WTC11 (cell line): ENCODE measurements around the gene KIRREL3.

Experiments used
- CBFB ChIP-seq: sonication (generic); formaldehyde crosslinking; IDR thresholded peaks from 2 replicates; pipeline ENCODE4 v1.8.1; 2022; ENCODE audit warnings: mild to moderate bottlenecking, low read depth, missing genetic modification reagents
- NR2C2 ChIP-seq: sonication (generic); formaldehyde crosslinking; IDR thresholded peaks from 2 replicates; pipeline ENCODE4 v1.8.0; 2022; ENCODE audit warnings: mild to moderate bottlenecking, missing genetic modification reagents
- SMAD4 ChIP-seq: sonication (generic); formaldehyde crosslinking; IDR thresholded peaks from 2 replicates; pipeline ENCODE4 v1.8.0; 2022; ENCODE audit warnings: mild to moderate bottlenecking, missing genetic modification reagents
- TF ChIP-seq, protein P1 (sequence below): sonication (generic); formaldehyde crosslinking; IDR thresholded peaks from 2 replicates; pipeline ENCODE4 v1.8.1; 2023; ENCODE audit warnings: mild to moderate bottlenecking, moderate library complexity, missing genetic modification reagents
- TF ChIP-seq, protein P2 (sequence below): fragments of 200-600 bp; IDR thresholded peaks from 2 replicates; pipeline ENCODE4 v1.8.0; 2022; ENCODE audit warnings: antibody characterized with exemption
- TF ChIP-seq, protein P3 (sequence below): sonication (generic); formaldehyde crosslinking; IDR thresholded peaks from 2 replicates; pipeline ENCODE4 v1.8.0; 2022; ENCODE audit warnings: mild to moderate bottlenecking, missing genetic modification reagents
- TF ChIP-seq, protein P4 (sequence below): sonication (generic); formaldehyde crosslinking; IDR thresholded peaks from 2 replicates; pipeline ENCODE4 v1.8.1; 2022; ENCODE audit warnings: low read depth, missing genetic modification reagents, borderline replicate concordance

DNA sequence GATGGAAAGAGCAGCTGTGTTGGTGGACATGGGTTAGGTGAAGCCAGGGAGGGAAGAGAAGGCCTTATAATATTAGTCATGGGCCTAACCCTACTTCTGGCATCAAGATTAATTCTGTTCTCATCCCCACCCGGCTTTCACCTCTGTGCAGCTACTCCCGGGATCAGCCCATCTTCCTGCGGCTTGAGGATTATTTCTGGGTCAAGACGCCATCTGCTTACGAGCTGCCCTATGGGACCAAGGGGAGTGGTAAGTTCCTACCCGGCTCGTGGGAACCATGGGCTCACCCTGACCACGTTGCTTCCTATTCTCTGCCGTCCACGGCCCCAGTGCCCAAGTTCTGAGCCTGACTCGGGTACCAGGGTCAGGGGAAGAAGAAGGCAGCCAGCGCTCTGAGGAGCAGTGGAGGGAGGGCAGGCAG lies 593.5 kb downstream of the KIRREL3 start:
- TF ChIP-seq NR2C2 (CRISPR knock-in tag): no peak
- TF ChIP-seq, protein P1, sequence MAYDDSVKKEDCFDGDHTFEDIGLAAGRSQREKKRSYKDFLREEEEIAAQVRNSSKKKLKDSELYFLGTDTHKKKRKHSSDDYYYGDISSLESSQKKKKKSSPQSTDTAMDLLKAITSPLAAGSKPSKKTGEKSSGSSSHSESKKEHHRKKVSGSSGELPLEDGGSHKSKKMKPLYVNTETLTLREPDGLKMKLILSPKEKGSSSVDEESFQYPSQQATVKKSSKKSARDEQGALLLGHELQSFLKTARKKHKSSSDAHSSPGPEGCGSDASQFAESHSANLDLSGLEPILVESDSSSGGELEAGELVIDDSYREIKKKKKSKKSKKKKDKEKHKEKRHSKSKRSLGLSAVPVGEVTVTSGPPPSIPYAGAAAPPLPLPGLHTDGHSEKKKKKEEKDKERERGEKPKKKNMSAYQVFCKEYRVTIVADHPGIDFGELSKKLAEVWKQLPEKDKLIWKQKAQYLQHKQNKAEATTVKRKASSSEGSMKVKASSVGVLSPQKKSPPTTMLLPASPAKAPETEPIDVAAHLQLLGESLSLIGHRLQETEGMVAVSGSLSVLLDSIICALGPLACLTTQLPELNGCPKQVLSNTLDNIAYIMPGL (CRISPR knock-in tag): no peak
- TF ChIP-seq, protein P2, sequence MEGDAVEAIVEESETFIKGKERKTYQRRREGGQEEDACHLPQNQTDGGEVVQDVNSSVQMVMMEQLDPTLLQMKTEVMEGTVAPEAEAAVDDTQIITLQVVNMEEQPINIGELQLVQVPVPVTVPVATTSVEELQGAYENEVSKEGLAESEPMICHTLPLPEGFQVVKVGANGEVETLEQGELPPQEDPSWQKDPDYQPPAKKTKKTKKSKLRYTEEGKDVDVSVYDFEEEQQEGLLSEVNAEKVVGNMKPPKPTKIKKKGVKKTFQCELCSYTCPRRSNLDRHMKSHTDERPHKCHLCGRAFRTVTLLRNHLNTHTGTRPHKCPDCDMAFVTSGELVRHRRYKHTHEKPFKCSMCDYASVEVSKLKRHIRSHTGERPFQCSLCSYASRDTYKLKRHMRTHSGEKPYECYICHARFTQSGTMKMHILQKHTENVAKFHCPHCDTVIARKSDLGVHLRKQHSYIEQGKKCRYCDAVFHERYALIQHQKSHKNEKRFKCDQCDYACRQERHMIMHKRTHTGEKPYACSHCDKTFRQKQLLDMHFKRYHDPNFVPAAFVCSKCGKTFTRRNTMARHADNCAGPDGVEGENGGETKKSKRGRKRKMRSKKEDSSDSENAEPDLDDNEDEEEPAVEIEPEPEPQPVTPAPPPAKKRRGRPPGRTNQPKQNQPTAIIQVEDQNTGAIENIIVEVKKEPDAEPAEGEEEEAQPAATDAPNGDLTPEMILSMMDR: no peak
- TF ChIP-seq CBFB (CRISPR knock-in tag): no peak
- no peak for TF ChIP-seq SMAD4
- TF ChIP-seq, protein P3, sequence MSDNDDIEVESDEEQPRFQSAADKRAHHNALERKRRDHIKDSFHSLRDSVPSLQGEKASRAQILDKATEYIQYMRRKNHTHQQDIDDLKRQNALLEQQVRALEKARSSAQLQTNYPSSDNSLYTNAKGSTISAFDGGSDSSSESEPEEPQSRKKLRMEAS (CRISPR knock-in tag): no peak
- TF ChIP-seq, protein P4, sequence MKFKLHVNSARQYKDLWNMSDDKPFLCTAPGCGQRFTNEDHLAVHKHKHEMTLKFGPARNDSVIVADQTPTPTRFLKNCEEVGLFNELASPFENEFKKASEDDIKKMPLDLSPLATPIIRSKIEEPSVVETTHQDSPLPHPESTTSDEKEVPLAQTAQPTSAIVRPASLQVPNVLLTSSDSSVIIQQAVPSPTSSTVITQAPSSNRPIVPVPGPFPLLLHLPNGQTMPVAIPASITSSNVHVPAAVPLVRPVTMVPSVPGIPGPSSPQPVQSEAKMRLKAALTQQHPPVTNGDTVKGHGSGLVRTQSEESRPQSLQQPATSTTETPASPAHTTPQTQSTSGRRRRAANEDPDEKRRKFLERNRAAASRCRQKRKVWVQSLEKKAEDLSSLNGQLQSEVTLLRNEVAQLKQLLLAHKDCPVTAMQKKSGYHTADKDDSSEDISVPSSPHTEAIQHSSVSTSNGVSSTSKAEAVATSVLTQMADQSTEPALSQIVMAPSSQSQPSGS (CRISPR knock-in tag): no peak
